NT2/D1 (cell line): Measurements from ENCODE around the gene CTCF.

Experiments used
- DNase-seq: peaks from one replicate; pipeline ENCODE4 v3.0.0-alpha.2; 2011; ENCODE audit warnings: low read depth, low spot score
- H3K27me3 ChIP-seq: 2 replicates; pipeline ENCODE4 v1.6.0; 2011; ENCODE audit warnings: mild to moderate bottlenecking; ENCODE audit not compliant: insufficient read length, insufficient read depth
- H3K36me3 ChIP-seq: 2 replicates; pipeline ENCODE4 v1.6.1; 2011; ENCODE audit warnings: mild to moderate bottlenecking, low read length, mixed read lengths; ENCODE audit not compliant: insufficient read depth, insufficient read length
- H3K4me1 ChIP-seq: 2 replicates; pipeline ENCODE4 v1.5.1; 2011; ENCODE audit not compliant: insufficient read depth, insufficient read length
- H3K4me3 ChIP-seq: 2 replicates; pipeline ENCODE4 v1.5.1; 2011; ENCODE audit warnings: low read depth; ENCODE audit not compliant: insufficient read length
- H3K9ac ChIP-seq: 2 replicates; pipeline ENCODE4 v1.6.0; 2011; ENCODE audit warnings: low read depth; ENCODE audit not compliant: insufficient read length
- H3K9me3 ChIP-seq: 2 replicates; pipeline ENCODE4 v1.5.1; 2011; ENCODE audit warnings: mild to moderate bottlenecking, low read length; ENCODE audit not compliant: insufficient read depth
- SUZ12 ChIP-seq: IDR thresholded peaks from 2 replicates; pipeline ENCODE4 v1.6.1; 2011; ENCODE audit not compliant: insufficient read length, insufficient read depth; ENCODE audit errors: extremely low read depth
- YY1 ChIP-seq: IDR thresholded peaks from 2 replicates; pipeline ENCODE4 v1.6.1; 2011; ENCODE audit not compliant: insufficient read length, insufficient read depth
- ZNF274 ChIP-seq: IDR thresholded peaks from 2 replicates; pipeline ENCODE4 v1.6.1; 2011; ENCODE audit warnings: mild to moderate bottlenecking, low read depth, low read length

The CTCF gene

DNA sequence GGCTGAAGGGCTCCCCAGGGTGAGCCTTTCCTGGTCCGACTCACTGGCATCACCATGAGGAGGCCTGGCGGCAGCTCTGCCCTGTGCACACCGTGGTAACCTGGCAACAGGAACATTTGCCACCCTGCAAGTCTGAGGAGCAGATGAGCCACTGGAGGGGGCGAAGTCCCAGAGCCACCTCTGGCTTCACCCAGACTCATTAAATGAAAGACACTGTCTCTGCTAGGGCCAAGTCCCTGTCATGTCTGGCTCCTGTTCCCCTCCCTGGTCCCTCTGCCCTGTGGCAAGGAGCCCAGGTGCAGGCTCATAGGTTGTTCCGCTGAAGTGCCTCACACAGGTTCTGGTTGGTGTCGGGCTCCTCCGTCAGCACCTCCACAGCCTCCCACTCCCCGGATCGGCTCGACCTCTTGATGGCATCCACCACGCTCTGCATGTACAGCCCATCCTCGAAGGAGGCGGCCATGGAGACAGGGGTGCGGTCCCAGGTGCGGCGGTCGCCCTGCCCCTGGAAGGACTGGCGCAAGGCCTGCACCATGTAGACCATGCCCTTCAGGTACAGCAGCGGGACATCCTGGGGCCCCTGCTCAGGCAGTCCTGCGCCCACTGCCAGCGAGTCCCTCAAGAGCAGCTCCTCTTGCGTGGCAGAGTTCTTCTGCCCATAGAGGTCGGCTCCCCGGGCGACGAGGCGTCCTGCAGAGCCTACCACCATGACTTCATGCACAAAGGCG, 112.7 kb downstream of the CTCF start:
- DNase-seq, result no peak
- TF ChIP-seq SUZ12, result no peak
- no peak for TF ChIP-seq YY1
- TF ChIP-seq ZNF274, result no peak
- H3K36me3 ChIP-seq, result peaks cover 18% of the 10 kb centered on the region
- H3K27me3 ChIP-seq, result no peaks in the 10 kb centered on the region
- peaks cover 3% of the 10 kb centered on the region for H3K4me1 ChIP-seq
- H3K9ac ChIP-seq, result no peak overlapping the region
- no peaks in the 10 kb centered on the region for H3K9me3 ChIP-seq
- no peak overlapping the region for H3K4me3 ChIP-seq

DNA sequence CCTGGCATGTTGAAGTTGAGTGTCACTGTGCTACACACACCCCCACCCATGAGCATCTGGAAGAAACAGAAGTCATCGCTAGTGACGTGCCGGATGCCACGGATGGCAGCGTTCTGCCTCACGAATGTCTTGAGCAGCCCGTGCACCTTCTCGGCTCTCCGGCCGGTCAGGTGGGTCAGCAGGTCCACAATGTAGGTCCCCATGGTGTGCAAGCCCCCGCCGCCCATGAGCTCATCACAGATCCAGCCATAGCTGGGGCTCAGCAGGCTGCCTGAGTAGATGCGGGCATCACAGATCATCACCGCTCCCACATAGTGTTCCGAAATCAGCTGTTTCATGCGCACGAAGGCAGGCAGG, 113.2 kb downstream of the CTCF start:
- TF ChIP-seq SUZ12, result no peak
- no peak for TF ChIP-seq YY1
- TF ChIP-seq ZNF274, result no peak
- peaks cover 3% of the 10 kb centered on the region for H3K4me1 ChIP-seq
- no peak for DNase-seq
- no peak overlapping the region for H3K9ac ChIP-seq
- H3K36me3 ChIP-seq, result peaks cover 22% of the 10 kb centered on the region
- no peaks in the 10 kb centered on the region for H3K9me3 ChIP-seq
- no peaks in the 10 kb centered on the region for H3K27me3 ChIP-seq
- H3K4me3 ChIP-seq, result no peak overlapping the region

DNA sequence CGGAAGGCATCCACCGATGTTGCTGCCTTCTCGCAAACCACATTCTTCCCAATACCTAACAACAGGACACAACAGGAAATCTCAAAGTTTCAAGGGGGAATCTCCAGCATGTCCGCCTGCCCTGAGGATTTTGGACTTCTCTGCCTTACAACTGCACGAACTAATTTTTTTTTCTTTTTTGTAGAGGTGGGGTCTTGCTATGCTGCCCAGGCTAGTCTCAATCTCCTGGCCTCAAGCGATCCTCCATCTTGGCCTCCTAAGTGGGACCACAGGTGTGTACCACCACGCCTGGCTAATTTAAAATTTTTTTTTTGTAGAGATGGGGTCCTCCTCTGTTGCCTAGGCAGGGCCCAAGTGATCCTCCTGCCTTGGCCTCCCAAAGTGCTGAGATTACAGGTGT, 113.7 kb downstream of the CTCF start:
- no peak for DNase-seq

DNA sequence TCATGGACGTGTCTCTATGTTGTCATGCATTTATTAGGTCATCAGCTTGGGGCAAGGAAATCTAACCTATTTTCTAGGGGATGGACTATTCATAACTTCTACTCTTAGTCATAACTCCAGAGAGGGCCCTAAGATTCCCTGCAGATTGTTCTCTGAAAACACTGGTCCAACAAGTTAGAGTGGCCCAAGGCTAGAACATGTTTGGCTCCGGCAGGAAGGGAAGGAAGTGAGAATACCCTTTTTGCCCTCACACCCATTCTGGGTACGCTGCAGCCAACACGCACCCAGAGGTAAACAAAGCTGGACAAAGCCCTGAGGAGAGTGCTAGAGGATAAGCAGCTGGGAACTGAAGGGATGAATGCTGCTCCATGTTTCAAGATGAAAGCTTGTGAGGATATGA, 114.2 kb downstream of the CTCF start:
- TF ChIP-seq YY1 (no peak), SUZ12 (no peak), ZNF274 (no peak)

More for the DNA sequence above, 113.7 kb downstream of the CTCF start:
- Histone ChIP-seq H3K9ac (no peak overlapping the region), H3K9me3 (no peaks in the 10 kb centered on the region), H3K4me3 (no peak overlapping the region), H3K4me1 (peaks cover 3% of the 10 kb centered on the region), H3K36me3 (peaks cover 25% of the 10 kb centered on the region), H3K27me3 (no peaks in the 10 kb centered on the region)
- TF ChIP-seq SUZ12 (no peak), YY1 (no peak), ZNF274 (no peak)

DNA sequence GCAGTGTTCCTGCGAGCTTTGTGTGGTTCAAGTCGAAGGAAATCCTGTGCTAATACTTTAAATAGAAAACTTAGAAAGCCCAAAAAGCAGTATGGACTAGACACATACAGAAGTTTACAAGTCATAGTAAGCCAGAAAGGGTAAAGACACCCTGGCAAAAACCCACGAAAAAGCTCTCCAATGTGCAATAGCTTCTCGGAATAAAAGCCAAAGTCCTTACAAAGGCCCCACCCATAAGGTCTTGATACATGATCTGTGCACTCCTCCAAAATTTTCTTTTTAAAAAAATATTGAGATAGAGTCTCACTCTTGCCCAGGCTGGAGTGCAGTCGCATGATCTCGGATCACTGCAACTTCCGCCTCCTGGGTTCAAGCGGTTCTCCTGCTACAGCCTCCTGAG, 114.6 kb downstream of the CTCF start:
- Histone ChIP-seq H3K9ac (no peak overlapping the region), H3K36me3 (peaks cover 29% of the 10 kb centered on the region)

More for the DNA sequence above, 114.2 kb downstream of the CTCF start:
- no peak overlapping the region for H3K9ac ChIP-seq
- DNase-seq, result no peak
- no peaks in the 10 kb centered on the region for H3K9me3 ChIP-seq
- peaks cover 27% of the 10 kb centered on the region for H3K36me3 ChIP-seq
- no peak overlapping the region for H3K4me3 ChIP-seq
- H3K27me3 ChIP-seq, result no peaks in the 10 kb centered on the region
- H3K4me1 ChIP-seq, result peaks cover 3% of the 10 kb centered on the region

DNA sequence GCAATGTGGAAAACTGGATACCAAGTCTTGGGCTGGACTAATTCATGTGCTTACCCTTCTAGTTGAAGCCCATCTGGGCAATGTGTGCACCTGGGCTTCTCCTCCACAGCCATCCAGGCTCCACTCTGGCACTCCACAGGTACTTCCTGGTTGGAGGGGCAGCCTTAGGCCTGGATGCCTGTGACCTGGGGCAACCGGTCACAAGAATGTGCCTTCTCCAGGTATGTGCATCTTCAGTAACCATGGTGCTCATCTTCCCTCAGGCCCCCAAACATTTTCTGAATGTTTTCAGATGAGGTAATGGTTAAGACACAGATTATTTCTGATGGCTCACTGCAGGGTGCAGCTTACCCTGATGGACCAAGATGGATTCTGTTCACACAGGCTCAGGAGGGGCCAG, 115.4 kb downstream of the CTCF start:
- peak; percentile 83 for DNase-seq
- TF ChIP-seq SUZ12 (no peak), ZNF274 (no peak), YY1 (no peak)
- Histone ChIP-seq H3K36me3 (peaks cover 27% of the 10 kb centered on the region), H3K9ac (no peak overlapping the region), H3K4me1 (peaks cover 3% of the 10 kb centered on the region), H3K9me3 (no peaks in the 10 kb centered on the region), H3K4me3 (no peak overlapping the region), H3K27me3 (no peaks in the 10 kb centered on the region)

More for the DNA sequence above, 114.6 kb downstream of the CTCF start:
- DNase-seq, result no peak
- H3K4me1 ChIP-seq, result peaks cover 3% of the 10 kb centered on the region
- H3K4me3 ChIP-seq, result no peak overlapping the region
- no peaks in the 10 kb centered on the region for H3K9me3 ChIP-seq
- no peaks in the 10 kb centered on the region for H3K27me3 ChIP-seq
- TF ChIP-seq SUZ12 (no peak), YY1 (no peak), ZNF274 (no peak)

DNA sequence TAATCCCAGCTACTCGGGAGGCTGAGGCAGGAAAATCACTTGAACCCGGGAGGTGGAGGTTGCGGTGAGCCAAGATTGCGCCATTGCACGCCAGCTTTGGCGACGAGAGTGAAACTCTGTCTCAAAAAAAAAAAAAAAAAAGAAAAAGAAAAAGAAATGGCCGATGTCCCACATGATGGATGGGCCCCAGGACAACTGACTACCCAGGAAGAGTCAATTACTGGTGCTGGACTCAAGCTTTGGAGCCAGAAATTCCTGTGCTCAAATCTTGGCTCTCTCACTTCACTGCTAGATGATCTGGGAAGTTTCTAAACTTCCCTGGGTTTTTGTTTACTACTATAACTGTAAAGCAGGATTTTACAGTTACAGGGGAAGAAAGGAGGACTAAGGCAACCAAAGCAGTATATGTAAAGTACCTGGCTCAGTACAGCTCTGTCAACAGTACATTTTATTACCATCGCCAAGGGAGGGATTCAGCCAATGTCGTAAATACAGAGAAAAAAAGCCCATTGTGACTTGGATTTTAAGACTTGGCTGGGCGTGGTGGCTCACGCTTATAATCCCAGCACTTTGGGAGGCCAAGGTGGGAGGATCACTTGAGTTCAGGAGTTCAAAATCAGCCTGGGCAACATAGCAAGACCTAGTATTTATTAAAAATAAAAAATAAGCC, 116.2 kb downstream of the CTCF start:
- Histone ChIP-seq H3K4me3 (no peak overlapping the region), H3K27me3 (no peaks in the 10 kb centered on the region), H3K36me3 (peaks cover 34% of the 10 kb centered on the region), H3K4me1 (peaks cover 3% of the 10 kb centered on the region), H3K9me3 (no peaks in the 10 kb centered on the region), H3K9ac (no peak overlapping the region)
- TF ChIP-seq ZNF274 (no peak), SUZ12 (no peak), YY1 (no peak)
- DNase-seq, result no peak
